GM20000 (cell line): ENCODE results near the gene SCARB1.

Experiments
- DNase-seq: peaks from one replicate; pipeline ENCODE4 v3.0.0; 2012; ENCODE audit warnings: low spot score
- TF ChIP-seq, protein P1 (sequence below): IDR thresholded peaks from 2 replicates; pipeline ENCODE4 v1.5.1; 2012; ENCODE audit warnings: mild to moderate bottlenecking, control low read depth; ENCODE audit errors: extremely low read depth, missing control alignments

The SCARB1 gene

DNA sequence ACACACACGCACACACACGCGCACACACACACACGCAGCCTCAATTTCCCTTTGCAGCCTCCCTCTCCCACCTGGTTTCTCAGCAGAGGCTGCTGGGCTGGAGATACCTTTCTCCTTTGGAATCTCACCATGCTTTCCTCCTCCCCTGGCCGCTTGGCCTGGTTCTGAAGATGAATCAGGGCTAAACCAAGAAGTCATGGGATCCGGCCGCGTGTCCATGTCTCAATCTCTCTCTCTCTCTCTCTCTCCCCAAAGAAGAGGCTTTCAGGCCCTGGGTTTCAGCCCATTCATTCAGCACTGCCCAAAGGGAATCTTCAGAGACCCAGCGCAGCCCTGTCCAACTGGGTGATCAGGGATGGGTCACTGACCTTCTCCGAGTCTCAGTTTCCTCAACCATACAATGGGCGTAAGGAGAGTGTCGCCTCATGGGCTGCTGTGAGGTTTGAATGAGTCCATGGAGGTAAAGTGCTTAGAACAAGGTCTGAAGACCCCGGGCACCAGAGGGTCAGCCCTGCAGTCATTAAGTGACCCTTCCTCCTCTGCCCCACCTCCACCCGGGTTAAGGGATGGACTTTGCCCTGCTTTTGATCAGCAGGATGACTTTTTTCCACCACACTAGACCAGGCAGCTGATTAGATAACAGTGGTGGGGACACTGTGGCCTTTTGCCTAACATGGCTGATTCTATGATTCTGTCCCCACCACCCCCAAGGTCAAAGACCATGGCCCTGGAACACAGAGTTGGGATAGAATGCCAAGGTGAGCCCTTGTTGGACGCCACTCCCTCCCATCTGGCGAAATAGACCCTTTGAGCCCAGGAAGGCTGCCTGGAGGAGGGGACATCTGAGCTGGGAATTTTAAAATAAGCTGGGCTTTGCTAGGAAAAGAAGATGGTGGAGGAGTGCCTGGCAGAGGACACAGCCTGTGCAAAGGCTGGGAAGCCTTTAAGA lies 42.1 kb downstream of the SCARB1 start:
- DNase-seq = no peak
- TF ChIP-seq, protein P1, sequence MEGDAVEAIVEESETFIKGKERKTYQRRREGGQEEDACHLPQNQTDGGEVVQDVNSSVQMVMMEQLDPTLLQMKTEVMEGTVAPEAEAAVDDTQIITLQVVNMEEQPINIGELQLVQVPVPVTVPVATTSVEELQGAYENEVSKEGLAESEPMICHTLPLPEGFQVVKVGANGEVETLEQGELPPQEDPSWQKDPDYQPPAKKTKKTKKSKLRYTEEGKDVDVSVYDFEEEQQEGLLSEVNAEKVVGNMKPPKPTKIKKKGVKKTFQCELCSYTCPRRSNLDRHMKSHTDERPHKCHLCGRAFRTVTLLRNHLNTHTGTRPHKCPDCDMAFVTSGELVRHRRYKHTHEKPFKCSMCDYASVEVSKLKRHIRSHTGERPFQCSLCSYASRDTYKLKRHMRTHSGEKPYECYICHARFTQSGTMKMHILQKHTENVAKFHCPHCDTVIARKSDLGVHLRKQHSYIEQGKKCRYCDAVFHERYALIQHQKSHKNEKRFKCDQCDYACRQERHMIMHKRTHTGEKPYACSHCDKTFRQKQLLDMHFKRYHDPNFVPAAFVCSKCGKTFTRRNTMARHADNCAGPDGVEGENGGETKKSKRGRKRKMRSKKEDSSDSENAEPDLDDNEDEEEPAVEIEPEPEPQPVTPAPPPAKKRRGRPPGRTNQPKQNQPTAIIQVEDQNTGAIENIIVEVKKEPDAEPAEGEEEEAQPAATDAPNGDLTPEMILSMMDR = no peak

DNA sequence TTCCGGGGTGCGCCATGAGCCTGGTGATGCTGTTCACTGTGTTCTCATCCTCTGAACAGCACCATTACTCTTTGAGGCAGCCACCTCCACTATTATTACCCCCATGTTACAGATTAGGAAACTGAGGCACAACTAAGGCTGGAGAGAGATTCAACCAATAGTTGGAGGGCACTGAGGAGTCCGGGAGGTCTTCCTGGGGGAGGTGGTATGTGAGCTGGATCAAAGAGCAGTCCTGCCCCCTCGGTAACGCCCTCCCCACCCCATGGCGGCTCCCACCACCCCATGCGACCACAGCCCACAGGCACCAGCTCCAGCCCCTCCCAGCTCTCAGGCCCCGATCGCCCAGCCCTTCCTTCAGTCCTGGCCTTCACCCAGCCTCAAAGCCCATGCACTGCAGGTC lies 43.5 kb downstream of the SCARB1 start:
- no peak for DNase-seq
- TF ChIP-seq, protein P1 = no peak

DNA sequence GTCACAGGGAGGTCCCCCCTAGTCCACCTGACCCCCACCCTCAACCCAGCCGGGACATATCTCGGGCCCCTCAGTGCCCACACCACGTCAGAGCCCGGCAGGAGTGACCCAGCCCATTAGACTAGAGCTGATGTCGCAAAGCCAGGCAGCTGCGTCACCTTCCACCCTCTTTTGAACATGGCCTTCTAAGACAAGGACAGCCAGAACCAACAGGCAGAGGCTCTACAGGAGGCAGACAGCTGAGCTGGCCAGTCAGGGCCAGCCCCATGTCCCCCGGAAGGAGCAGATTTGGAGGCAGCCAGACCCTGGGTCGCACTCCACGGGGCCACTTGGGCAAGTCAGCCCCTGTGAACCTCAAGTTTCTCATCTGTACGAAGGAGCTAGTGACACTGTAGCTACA lies 44.1 kb downstream of the SCARB1 start:
- TF ChIP-seq, protein P1 = no peak
- no peak for DNase-seq

DNA sequence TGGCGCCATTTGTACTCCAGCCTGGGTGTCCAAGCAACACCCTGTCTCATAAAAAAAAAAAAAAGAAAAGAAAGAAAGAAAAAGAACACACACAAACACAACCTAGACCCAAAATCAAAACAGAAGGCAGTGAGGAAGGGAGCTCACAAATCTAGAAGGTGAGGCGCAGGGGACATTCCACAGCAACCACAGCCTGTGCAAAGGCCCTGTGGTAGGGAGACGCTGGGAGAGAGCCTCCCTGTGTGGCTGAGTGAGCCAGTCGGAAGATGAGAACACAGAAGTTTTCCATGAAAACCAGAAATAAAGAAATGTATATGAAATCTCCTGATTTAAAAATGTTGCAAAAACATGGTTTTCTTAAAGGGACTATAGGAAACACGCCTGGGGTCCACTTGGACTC lies 44.6 kb downstream of the SCARB1 start:
- TF ChIP-seq, protein P1 = no peak
- no peak for DNase-seq

DNA sequence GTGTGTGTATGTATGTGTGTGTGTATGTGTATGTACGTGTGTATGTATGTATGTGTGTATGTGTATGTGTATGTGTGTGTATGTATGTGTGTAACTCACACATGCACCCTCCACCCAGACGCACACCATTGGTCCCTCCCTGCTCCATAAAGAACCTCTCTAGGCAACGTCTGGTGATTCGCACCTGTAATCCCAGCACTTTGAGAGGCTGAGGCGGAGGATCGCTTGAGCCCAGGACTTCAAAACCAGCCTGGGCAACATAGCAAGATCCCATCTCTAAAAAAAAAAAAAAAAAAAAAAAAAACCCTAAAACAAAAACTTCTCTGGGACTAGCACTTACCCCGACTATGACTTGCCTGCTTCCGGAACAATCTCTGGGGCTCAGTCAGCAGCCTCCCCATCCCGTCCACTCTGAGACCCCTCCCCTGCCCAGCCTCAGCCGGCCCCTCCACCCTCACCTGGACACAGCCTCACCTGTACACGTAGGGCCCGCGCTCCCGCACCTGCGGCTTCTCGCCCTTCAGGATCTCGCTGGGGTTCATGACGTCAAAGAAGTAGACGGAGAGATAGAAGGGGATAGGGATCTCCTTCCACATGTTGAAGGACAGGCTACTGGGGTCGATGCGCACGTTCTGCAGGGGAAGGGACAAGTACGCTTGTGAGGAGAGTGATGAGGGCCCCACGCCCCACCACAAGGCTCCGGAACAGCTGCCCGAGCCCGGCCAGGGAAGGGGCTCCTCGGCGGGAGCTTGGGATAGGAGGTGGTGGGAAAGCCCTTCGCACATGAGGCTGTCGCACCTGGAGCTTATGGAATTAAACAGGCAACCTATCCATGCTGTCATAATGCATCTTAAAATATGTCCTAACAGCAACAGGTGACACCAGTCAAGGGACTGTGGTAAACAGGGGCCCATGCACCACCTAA lies 46.3 kb downstream of the SCARB1 start:
- DNase-seq = no peak
- TF ChIP-seq, protein P1 = no peak

DNA sequence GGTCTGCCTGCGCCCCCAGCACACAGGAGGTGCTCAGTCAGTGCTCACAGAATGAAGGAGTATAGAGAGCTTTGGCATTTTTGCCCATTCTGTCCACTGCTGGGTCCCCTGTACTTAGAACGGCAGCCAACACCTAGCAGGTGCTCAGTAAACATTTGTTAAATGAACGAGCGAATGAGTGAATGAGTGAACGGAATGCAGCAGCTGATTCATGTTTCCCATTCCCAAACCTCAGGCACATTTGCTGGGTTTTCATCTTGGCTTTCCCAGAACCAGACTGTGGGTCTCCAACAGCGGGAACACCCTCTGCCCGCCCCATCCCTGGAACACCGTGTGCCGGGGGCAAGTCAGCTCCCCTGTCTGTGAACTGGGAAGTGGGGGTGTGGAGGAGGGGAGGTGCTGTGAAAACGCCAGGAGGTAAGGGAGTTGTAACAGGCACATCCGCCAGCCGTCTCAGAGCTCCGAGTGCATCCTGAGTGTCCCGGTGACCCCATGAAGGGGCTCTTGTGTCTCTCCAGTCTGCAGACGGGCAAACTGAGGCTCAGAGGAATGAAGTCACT lies 47.3 kb downstream of the SCARB1 start:
- TF ChIP-seq, protein P1 = no peak
- DNase-seq = no peak
